Right kidney (tissue), 9 donors: ENCODE data around the gene CASP8AP2.
"Not testable (repeated sequence)": the region's sequence is repeated elsewhere in the genome, so short reads cannot be mapped to it uniquely, and the experiment has no call there.

Experiments used
- DNase-seq: peaks from one replicate; pipeline ENCODE4 v3.0.0-alpha.2; 2016
- long read RNA-seq, 8 donors: transcript quantifications; one replicate each; lab custom pipeline, GENCODE V29; 2026

CASP8AP2 gene
- long read RNA-seq, donor 1, partial matches to known transcripts: 6 of 9 reads
- long read RNA-seq, donor 1, other reads (novel, unspliced or antisense): 0 of 9 reads
- long read RNA-seq, donor 2, partial matches to known transcripts: 0 of 3 reads
- long read RNA-seq, donor 2, other reads (novel, unspliced or antisense): 0 of 3 reads
- long read RNA-seq, donor 3, partial matches to known transcripts: 12 of 12 reads
- long read RNA-seq, donor 3, other reads (novel, unspliced or antisense): 0 of 12 reads
- long read RNA-seq, donor 4, partial matches to known transcripts: 0 of 1 reads
- long read RNA-seq, donor 4, other reads (novel, unspliced or antisense): 0 of 1 reads
- long read RNA-seq, donor 5, partial matches to known transcripts: 10 of 15 reads
- long read RNA-seq, donor 5, other reads (novel, unspliced or antisense): 0 of 15 reads
- long read RNA-seq, donor 6, partial matches to known transcripts: 0 of 2 reads
- long read RNA-seq, donor 6, other reads (novel, unspliced or antisense): 0 of 2 reads
- long read RNA-seq, donor 7, partial matches to known transcripts: 7 of 12 reads
- long read RNA-seq, donor 7, other reads (novel, unspliced or antisense): 0 of 12 reads
- long read RNA-seq, donor 8, partial matches to known transcripts: 0 of 3 reads
- long read RNA-seq, donor 8, other reads (novel, unspliced or antisense): 0 of 3 reads

DNA sequence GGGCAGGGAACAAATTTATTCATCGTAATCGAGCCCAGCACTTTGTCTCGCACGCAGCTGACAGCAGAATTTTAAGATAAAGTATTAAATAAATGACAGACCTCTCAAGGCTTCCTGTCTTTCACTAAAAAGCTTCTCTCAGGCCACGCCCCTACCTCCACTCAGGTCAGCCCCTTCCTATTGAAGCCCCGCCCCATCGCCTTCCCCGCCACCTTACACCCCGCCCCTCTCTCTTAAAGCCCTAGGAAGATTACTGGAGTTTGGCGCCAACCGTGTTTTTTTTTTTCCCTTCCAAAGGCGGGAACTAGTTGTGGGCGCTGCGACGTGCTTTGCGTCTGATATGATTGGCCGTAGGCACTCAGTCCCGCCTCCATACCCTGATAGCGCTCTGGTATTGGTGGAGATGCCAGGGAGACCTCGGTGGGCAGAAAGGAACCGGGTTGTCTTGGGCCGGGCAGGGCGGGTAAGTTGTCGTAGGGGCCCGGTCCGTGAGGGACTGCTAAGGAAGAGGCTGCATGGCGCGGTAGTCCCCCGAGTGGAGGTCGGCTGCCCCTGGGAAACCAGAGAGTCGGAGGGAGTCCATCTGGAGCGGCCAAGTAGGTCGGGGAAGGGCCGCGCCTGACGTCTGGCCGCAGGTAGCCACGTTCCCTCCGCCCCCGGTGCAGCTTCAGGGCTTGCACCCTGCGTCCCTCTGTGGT lies at the start of gene CASP8AP2:
CASP8AP2 (plus strand) TSS at position 409 of the 698 bp plus-strand sequence.
- DNase-seq: peak; percentile 87

DNA sequence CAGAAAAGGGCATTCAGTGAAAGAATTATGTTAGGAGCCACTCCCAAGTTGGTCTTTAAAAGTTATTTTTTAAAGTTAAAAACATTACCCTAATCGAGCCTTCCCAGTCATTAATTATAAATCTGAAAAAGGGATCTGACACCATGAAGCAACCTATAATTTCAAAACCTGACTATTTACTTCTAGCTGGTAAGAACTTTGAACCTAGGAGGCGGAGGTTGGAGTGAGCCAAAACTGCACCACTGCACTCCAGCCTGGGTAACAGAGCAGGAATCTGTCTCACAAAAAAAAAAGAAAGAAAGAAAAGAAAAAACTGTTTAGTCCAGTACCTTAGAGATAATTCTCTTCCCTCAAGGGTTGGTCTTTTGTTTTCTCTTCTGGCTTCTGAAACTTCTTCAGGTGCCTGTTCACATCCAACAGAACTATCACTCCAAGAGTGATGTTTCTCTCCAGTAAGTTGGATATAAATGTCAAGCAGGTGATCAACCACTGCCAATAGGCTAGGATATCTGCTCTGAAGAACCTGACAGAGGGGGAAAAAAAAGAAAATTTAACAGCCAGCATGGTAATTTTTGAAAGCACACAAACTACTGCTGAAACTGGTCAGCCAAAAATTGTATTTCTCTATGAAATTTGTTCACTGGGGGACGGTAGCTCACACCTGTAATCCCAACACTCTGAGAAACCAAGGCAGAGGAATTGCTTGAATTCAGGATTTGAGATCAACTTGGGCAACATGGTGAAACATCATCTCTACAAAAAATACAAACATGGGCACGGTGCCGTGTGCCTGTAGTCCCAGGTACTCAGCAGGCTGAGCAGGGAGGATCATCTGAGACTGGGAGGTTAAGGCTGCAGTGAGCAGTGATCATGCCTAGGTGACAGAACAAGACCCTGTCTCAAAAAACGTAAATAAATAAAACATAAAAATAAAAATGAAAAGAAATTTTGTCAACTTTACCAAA lies 48.3 kb upstream of the CASP8AP2 start:
- DNase-seq: no peak

DNA sequence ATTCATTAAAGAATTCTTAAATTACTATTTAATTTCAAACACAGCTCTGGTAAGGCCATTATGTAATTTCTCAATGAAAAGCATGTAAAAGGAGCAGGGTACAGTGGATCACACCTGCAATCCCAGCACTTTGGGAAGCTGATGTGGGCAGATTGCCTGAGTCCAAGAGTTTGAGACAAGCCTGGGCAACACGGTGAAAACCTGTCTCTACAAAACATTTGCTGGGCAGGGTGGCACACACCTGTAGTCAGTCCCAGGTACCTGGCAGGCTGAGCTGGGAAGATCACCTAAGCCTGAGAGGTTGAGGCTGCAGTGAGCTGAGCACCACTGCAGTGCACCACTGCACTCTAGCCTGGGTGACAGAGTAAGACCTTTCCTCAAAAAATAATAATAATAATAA lies 47.5 kb upstream of the CASP8AP2 start:
- DNase-seq: no peak

DNA sequence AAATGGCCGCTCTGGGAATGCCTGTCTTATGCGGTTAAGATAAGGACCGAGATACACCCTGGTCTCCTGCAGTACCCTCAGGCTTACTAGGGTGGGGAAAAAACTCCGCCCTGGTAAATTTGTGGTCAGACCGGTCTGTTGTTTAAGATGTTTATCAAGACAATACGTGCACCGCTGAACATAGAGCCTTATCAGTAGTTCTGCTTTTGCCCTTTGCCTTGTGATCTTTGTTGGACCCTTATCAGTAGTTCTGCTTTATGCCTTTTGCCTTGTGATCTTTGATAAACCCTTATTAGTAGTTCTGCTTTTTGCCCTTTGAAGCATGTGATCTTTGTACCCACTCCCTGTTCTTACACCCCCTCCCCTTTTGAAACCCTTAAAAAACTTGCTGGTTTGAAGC lies 46.4 kb upstream of the CASP8AP2 start:
- not testable (repeated sequence) for DNase-seq

DNA sequence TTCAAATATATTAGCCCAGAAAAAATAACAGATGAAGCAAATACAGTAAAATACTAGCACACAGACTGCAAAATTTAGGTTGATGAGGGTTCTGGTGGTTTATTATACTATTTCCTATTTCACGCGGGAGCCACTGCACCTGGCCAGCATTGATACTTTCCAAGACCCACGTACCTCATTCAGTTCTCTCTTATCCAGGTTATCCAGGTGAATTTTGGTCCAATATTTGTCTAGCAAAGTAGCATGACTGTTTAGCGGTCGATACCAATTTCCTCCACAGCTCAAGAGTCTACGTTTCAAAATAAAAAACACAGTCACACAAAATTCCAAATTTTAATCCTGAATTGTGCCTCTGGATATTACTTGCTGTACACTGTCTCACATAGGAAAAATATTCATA lies 44.8 kb upstream of the CASP8AP2 start:
- no peak for DNase-seq

DNA sequence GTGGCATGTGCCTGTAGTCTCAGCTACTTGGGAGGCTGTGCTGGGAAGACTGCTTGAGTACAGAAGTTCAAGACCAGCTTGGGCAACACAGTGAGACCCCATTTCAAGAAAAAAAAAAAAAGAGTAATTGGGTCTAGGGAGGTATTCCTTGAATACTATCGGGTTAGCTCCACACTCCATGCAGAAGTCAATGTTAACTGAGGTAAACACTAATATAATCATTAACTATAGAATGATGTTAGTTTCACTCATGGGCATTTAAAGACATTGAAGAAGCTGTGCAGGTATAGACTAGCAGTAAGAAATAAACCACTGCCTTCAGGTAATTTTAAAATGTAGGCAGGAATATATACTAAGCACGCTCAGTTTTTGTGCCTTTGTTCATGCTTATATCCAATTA lies 42.7 kb upstream of the CASP8AP2 start:
- DNase-seq: no peak

DNA sequence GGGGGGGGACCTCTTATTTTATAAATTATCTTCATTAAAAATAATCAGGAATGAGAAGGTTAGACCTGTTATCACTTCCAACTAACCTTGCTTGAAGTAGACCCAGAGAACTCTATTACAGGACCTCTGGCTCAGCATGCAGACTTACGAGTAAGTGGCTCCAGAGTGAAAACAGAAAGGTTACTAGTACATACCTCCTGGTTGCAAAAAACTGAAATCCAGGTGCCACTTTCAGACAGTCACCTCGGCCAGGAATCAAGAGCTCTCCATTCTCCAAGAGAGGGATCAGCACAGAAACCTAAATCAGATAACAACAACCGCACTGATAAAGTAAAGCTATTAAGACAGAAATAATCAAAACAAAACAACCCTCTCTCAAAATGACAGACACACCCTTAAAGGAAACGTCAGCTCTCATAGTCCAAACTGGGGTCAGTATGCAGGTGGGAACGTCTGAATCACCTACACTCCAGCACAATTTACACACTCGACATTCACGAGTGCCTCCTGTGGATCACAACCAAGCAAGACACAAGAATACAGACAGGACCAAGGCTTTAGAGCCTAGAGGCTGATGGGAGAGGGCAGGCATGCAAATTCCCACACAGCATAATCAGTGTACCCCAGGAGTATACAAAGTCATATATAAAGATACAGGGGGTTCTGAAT lies 41.9 kb upstream of the CASP8AP2 start:
- no peak for DNase-seq

DNA sequence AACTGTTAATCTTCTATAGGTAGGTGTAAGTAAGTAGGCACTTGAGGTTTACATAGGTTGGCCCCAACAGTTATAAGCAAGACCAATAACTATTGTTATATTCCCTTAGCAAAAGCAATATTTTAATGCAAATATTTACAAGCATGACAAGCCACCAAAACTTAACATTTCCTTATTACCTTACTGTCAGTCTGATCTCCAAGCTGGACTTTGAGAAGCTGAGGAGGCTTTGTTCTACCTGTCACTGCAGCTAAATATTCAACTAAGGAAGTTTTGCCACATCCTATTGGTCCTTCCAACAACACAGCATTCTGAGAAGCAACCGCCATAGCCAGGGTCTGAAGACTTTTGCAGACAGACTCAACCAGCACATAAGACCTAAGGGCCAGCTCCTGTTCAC lies 39.7 kb upstream of the CASP8AP2 start:
- DNase-seq: no peak

DNA sequence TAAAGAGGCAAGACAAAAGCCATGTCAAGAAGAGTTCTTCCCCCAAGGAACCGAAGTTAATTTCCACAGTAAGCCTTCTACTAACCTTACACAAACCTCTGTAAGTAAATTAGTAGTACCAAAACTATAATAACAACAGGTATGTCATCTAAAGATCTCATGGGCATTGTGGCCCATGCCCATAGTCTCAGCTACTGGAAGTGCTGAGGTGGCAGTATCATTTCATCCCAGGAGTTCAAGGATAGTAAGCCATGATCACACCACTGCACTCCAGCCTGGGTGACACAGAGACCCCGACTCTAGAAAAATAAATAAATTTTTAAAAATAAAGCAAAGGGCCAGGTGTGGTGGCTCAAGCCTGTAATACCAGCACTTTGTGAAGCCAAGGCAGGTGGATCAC lies 39.3 kb upstream of the CASP8AP2 start:
- no peak for DNase-seq

DNA sequence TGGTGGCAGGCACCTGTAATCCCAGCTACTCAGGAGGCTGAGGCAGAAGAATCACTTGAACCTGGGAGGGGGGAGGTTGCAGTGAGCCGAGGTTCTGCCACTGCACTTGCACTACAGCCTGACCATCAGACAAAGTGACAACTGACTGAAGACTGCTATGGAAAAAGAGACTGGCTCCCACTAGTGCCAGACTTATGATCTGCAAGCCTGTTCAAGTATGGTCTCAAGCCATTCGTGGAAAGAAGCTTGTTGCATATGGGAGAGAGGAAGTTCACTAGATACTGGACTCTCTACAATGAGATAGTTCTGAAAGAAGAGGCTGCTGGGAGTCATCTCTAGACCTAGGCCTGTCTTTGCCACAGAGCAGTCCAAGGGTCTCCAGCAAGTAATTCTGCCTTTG lies 36.8 kb upstream of the CASP8AP2 start:
- DNase-seq: no peak

DNA sequence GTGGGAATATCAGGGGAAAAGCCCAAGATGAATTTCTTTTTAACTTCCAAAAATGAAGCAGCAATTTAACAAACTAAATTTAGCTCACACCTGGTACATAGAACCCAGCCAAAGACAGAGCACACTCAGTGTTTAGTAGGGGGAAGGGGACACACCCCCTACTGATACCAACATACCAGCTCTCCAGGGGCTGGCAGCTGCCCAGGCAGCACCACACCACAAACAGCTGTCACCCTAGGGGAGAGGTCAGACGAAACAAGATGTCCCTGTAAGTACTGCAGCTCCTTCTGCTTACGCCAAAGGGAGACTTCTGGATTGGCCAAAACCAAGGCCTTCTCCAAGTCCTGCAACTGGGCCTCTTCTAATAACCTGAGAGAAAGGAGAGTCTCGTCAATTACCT lies 36.1 kb upstream of the CASP8AP2 start:
- DNase-seq: no peak

DNA sequence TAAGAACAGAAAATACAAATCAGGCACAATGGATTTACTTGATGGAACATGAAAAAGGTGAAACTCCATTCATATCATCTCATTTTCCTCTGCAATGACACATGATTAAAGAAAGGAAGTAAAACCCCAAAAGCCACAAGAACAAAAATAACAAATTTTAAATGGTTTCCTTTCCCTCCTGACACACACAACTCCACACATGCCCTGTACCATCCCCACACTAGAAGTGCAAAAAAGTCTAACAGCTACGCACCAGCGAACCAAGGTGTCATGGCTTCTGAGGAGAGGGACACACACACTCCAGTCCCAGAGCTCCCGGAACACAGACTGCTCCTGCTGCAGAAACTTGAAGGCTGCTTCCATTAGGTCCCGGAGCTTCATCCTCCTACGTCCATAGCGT lies 35.4 kb upstream of the CASP8AP2 start:
- DNase-seq: no peak

DNA sequence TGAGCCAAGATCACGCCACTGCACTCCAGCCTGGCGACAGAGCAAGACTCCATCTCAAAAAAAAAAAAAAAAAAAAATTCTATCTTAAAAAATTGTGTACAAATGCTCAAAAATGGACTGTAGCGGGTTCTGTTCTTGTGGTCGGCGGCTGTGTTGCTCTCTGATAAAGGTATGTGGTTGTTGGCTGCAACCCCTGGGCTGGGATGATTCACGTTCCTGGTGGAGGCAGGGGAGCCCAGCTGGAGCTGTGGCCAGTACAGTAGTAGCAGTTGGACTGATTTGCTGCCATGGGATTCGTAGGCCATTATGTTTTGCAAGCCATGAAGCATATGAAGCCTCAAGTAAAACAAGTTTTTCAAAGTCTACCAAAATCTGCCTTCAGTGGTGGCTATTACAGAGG lies 32.4 kb upstream of the CASP8AP2 start:
- DNase-seq: no peak

DNA sequence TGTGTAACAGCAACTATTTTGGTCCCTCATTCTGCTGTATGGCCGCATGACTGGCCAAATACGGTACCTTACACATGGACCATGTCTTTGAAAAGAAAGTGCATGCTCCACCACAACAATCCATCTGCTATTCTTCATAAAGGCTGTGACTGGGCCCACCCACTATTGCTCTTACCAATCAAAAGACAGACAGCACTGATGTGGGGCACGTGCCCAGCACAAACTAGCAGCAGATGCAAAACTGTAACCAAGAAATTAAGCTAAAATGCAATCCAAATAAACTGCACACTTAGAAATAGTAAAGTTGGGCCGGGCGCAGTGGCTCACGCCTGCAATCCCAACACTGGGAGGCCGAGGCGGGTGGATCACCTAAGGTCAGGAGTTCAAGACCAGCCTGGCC lies 30.6 kb upstream of the CASP8AP2 start:
- DNase-seq: no peak

DNA sequence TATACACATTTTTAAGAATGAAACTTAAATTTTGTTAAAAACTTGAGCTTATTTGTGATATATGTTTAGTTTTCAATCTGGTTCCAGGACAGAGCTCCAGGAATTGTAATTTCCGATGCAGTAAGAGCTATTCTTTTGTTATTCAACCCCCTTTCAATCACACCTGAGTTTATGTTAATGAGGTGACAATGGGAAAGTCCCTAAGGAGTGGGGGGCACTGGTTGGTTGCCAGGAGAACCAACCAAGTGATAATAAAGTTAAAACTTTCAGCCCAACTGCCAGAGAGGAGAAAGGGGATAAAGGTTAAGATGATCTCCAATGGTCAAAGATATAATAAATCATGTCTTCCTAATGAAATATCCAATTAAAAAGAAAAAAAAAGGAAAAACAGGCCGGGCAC lies 29.9 kb upstream of the CASP8AP2 start:
- no peak for DNase-seq

DNA sequence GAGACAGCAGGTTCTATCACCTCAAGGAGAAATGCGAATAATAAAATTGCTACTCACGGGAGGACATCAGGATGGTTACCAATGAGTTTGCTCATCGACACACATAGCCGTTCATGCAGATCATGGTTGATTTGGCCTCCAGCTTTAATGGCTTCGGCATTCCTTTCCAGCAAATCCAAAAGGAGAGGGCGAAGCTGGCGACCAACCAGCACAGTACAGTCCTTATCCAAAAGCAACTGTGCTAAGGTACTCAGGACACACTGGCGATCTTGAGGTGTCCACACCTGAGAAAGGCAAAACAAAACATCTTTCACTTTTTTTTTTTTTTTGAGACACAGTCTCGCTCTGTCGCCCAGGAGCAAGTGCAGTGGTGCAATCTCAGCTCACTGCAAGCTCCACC lies 26.4 kb upstream of the CASP8AP2 start:
- DNase-seq: no peak

DNA sequence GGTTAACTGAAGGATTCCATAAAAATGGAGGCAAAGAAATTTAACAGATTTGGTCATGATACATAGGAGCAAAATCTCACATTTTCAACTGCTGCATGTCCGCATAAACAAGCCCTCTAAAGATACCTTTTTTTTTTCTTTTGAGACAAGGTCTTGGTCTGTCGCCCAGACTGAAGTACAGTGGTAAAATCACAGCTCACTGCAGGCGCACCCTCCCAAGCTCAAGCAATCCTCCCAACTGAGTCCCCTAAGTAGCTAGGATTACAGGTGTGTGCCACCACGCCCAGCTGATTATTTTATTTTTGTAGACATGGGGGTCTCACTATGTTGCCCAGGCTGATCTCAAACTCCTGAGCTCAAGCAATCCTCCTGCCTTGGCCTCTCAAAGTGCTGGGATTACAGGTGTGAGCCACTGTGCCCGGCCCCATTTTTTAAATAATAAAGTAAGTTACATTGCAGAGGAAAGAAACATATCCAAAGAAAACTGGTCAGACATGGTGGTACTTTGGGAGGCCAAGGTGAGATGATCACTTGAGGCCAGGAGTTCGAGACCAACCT lies 23.8 kb upstream of the CASP8AP2 start:
- DNase-seq: no peak

DNA sequence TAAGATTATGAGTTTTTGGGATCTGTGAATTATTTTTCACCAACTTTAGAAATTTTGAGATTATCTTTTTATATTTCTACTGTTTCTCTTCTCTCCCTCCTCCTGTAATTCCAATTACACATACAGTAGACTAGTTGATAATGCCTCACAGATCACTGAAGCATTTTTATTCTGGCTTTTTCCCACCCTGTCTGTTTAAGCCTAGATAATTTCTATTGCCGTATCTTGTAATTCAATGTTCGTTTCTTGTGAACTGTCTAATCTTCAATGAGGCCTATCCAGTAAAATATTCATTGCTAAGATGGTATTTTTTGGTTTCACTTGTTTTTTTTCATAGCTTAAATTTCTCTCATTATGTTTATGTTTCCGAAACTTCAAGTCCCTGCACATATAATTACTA lies 22.1 kb upstream of the CASP8AP2 start:
- DNase-seq: no peak

DNA sequence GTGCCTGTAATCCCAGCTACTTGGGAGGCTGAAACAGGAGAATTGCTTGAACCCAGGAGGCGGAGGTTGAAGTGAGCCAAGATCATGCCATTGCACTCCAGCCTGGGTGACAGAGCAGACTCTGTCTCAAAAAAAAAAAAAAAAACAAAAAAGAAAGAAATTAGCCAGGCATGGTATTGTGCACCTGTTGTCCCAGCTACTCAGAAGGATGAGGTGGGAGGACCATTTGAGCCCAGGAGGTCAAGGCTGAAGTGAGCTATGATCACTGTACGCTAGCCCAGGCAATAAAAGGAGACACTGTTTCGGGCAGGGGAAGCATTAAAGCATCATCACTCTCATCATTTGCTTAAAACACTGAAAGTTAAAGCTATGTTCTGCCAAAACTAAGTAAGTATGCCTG lies 16.3 kb upstream of the CASP8AP2 start:
- DNase-seq: not testable (repeated sequence)

DNA sequence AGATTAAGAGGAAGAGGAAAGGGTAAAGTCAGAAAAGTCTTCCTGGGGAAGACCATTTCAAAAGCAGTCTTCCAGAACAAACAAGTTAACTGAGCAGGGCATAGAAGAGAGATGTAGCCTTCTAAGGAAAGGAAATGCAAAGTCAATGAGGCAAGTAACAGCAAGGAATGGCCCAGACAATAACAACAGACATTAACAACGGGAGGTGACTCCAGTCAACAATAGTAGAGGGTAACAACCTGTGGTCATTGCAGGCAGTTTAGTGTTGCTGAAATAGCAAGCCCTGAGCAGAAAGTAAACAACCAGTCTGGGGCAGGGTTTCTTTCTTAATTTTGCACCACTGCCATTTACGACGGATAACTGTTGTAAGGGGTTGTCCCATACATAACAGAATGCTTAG lies 12.2 kb upstream of the CASP8AP2 start:
- DNase-seq: no peak

DNA sequence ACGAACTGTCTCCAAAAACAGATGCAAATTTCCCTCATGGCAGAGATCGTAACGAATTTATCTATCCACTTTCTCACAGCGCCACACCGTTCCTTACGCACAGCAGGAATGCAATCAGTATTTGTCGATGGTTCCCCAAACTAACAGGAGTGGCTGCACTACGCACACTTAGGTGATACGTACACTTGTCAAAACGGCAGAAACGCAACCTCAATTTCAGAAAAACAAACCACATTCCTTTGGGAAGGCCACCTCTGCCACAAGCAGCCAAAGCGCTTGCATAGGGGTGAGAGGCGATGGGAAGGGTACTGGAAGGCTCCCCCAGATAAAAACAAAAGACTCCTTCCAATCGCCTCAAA lies 10.7 kb upstream of the CASP8AP2 start:
- no peak for DNase-seq
